ENCODE data around the gene TUBGCP2. TPM values are rescaled to one million over a fixed set of nuclear protein-coding genes. Genes with fewer than 3 reads are reported as not detected.
"Not testable (repeated sequence)": the region's sequence is repeated elsewhere in the genome, so short reads cannot be mapped to it uniquely, and the experiment has no call there.

Gene TUBGCP2
- total RNA-seq, 6 experiments from 2014 or later = 72.5 to 80.8 (median 77.7) TPM

- Mint-ChIP-seq H3K27ac (no peak overlapping the region), H3K4me3 (no peak overlapping the region), H3K27me3 (ENCODE audit: insufficient read depth) (peaks cover 33% of the 10 kb centered on the region), H3K4me1 (ENCODE audit: low read depth) (no peaks in the 10 kb centered on the region), H3K36me3 (ENCODE audit: low read depth) (no peaks in the 10 kb centered on the region), H3K9me3 (no peaks in the 10 kb centered on the region)
- no peak for DNase-seq
- TF ChIP-seq CTCF (IDR thresholded peaks at IDR 0.05) = no peak
These were observed 72.1 kb downstream of the TUBGCP2 start for GRCh38 chr10:133236401-133237240.

- Mint-ChIP-seq H3K27me3 (ENCODE audit: insufficient read depth) (peaks cover 37% of the 10 kb centered on the region), H3K9me3 (no peaks in the 10 kb centered on the region), H3K4me3 (no peak overlapping the region), H3K27ac (no peak overlapping the region), H3K4me1 (ENCODE audit: low read depth) (no peaks in the 10 kb centered on the region), H3K36me3 (ENCODE audit: low read depth) (no peaks in the 10 kb centered on the region)
- TF ChIP-seq CTCF (IDR thresholded peaks at IDR 0.05) = no peak
- DNase-seq = no peak
These were observed 72.7 kb downstream of the TUBGCP2 start for GRCh38 chr10:133235932-133236331.

- H3K27me3 Mint-ChIP-seq (ENCODE audit: insufficient read depth) = peaks cover 37% of the 10 kb centered on the region
- H3K27ac Mint-ChIP-seq = no peak overlapping the region
These were observed 73.3 kb downstream of the TUBGCP2 start for GRCh38 chr10:133235265-133235855.

GRCh38 chr10:133234796-133235195, 73.9 kb downstream of the TUBGCP2 start:
- H3K36me3 Mint-ChIP-seq (ENCODE audit: low read depth); H3K27ac Mint-ChIP-seq; H3K4me3 Mint-ChIP-seq; DNase-seq; H3K9me3 Mint-ChIP-seq; H3K4me1 Mint-ChIP-seq (ENCODE audit: low read depth): not testable (repeated sequence)
- H3K27me3 Mint-ChIP-seq (ENCODE audit: insufficient read depth) = peaks cover 37% of the 10 kb centered on the region

More at GRCh38 chr10:133235265-133235855, 73.3 kb downstream of the TUBGCP2 start:
- no peak overlapping the region for H3K4me3 Mint-ChIP-seq
- no peak for DNase-seq
- H3K36me3 Mint-ChIP-seq (ENCODE audit: low read depth) = no peaks in the 10 kb centered on the region
- no peak for TF ChIP-seq CTCF (IDR thresholded peaks at IDR 0.05)
- no peaks in the 10 kb centered on the region for H3K4me1 Mint-ChIP-seq (ENCODE audit: low read depth)
- no peaks in the 10 kb centered on the region for H3K9me3 Mint-ChIP-seq

GRCh38 chr10:133231946-133232574, 76.6 kb downstream of the TUBGCP2 start:
- H3K9me3 Mint-ChIP-seq = no peaks in the 10 kb centered on the region
- H3K27me3 Mint-ChIP-seq (ENCODE audit: insufficient read depth) = peaks cover 38% of the 10 kb centered on the region
- H3K36me3 Mint-ChIP-seq (ENCODE audit: low read depth) = no peaks in the 10 kb centered on the region
- no peak overlapping the region for H3K4me3 Mint-ChIP-seq
- no peaks in the 10 kb centered on the region for H3K4me1 Mint-ChIP-seq (ENCODE audit: low read depth)
- no peak for DNase-seq
- no peak overlapping the region for H3K27ac Mint-ChIP-seq
- TF ChIP-seq CTCF (IDR thresholded peaks at IDR 0.05) = no peak
